ENCODE results near the gene MLST8. TPM values are rescaled to one million over a fixed set of nuclear protein-coding genes. Genes with fewer than 3 reads are reported as not detected.

The MLST8 gene
- total RNA-seq, 1 experiment from 2014 or later, result 28.6 TPM

DNA sequence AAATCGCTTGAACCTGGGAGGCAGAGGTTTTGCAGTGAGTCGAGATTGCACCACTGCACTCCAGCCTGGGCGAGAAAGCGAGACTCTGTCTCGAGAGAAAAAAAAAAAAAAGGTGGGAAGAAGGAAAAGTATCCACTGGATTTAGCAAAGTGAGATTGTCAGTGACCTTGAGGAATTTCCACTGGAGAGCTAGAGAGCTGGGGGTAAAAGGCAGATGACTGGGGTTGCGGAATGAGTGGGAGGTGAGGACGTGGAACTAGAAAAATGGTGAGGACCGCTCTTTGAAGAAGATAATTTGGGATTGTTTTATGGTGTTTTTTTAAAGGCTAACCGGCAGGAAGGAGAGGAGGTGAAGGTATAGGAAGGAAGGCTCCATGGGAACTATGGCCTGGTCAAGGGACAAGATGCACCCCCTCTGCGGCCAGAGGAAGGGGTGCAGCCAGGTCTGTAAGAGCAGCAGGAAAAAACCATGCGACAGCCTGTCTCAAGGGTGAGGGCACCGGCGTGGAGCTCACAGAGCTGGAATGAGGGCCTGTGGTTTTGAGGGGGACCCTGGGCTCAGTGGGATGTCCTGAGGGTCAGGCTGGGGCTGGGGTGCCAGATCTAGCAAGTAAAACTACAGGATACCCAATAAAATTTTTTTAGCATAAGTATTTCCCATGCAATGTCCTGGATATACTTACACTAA is 694 bp upstream of the MLST8 start:
- peak overlapping the region; percentile 92 for H3K4me3 ChIP-seq (ENCODE audit: insufficient read depth, low read depth, low read length)
- DNase-seq, result no peak
- H3K27me3 ChIP-seq (ENCODE audit: control insufficient read depth, insufficient read depth, low read length), result peaks cover 3% of the 10 kb centered on the region; the same call in 1 of the 2 replicates
- peaks cover 13% of the 10 kb centered on the region for H3K36me3 ChIP-seq (replicated peaks; ENCODE audit: control insufficient read depth, insufficient read depth, low read length)

DNA sequence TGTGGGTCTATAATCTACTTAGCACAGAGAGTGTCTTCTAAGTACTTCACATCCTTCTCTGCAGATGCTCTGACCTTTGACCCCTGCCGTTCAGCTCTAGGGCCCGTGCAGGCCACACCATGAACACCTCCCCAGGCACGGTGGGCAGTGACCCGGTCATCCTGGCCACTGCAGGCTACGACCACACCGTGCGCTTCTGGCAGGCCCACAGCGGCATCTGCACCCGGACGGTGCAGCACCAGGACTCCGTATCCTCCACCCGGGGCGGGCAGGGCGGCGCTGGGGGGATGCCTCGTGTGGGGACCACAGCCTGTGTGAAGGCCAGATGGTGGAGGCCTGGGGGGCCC is 686 bp downstream of the MLST8 start:
- Histone ChIP-seq H3K27me3 (ENCODE audit: control insufficient read depth, insufficient read depth, low read length) (no peaks in the 10 kb centered on the region), H3K4me3 (ENCODE audit: insufficient read depth, low read depth, low read length) (peak overlapping the region; percentile 92), H3K36me3 (replicated peaks; ENCODE audit: control insufficient read depth, insufficient read depth, low read length) (peaks cover 13% of the 10 kb centered on the region)
- peak; percentile 81 for DNase-seq

DNA sequence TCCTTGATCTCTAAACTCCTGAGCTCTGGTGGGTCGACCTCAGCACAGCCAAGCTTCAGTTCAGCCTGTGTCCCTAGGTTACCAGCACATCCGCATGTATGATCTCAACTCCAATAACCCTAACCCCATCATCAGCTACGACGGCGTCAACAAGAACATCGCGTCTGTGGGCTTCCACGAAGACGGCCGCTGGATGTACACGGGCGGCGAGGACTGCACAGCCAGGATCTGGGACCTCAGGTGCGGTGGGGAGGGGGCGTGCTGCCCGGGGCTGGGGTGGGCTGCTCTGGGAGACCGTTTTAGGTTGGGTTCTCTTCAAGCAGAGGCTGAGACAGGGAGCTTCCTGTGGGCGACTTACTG is 1.1 kb downstream of the MLST8 start:
- H3K36me3 ChIP-seq (replicated peaks; ENCODE audit: control insufficient read depth, insufficient read depth, low read length), result peaks cover 13% of the 10 kb centered on the region
- no peaks in the 10 kb centered on the region for H3K27me3 ChIP-seq (ENCODE audit: control insufficient read depth, insufficient read depth, low read length)

DNA sequence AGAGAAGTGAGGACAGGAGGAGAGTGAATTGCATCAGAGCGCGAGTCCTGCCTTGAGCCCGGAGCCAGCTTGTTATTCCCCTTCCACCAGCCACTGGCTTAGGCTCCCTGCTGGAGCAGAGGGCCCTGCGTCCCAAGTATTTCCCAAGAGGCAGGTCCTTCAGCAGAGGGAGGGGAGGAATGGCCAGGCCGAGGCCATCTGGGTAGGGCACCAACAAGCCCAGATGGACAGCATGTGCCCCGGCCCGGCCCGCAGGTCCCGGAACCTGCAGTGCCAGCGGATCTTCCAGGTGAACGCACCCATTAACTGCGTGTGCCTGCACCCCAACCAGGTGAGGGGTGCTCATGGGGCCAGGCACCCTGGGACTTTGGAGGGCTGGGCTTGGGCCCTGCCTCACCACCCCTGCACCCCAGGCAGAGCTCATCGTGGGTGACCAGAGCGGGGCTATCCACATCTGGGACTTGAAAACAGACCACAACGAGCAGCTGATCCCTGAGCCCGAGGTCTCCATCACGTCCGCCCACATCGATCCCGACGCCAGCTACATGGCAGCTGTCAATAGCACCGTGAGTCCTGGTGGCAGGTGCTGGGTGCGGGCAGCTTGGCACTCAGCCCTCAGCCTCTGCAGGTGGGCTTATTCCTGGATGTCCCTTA is 1.7 kb downstream of the MLST8 start:
- no peak overlapping the region for H3K4me3 ChIP-seq (ENCODE audit: insufficient read depth, low read depth, low read length)
- no peaks in the 10 kb centered on the region for H3K27me3 ChIP-seq (ENCODE audit: control insufficient read depth, insufficient read depth, low read length)
- no peak for DNase-seq

More for the DNA sequence above, 1.1 kb downstream of the MLST8 start:
- H3K4me3 ChIP-seq (ENCODE audit: insufficient read depth, low read depth, low read length), result peak overlapping the region; percentile 92
- no peak for DNase-seq

DNA sequence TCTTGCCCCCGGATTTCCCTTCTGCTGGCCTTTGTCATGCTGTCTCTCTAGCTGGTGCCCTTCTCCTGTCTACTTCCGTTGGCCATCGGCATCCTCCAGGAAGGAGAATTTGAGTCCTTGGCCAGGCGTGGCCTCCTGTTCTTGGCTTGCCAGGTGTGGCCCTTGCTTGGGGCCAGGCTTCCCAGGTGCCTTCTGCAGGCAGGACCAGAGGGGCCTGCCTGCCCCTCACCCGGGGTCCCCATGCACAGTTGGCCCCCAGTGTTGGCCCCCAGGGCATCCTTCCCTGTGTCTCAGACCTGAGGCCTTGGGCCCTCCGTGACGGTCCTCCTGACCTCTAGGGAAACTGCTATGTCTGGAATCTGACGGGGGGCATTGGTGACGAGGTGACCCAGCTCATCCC is 2.6 kb downstream of the MLST8 start:
- no peaks in the 10 kb centered on the region for H3K27me3 ChIP-seq (ENCODE audit: control insufficient read depth, insufficient read depth, low read length)
- peaks cover 21% of the 10 kb centered on the region for H3K36me3 ChIP-seq (replicated peaks; ENCODE audit: control insufficient read depth, insufficient read depth, low read length)
- DNase-seq, result no peak
- H3K4me3 ChIP-seq (ENCODE audit: insufficient read depth, low read depth, low read length), result no peak overlapping the region

More for the DNA sequence above, 1.7 kb downstream of the MLST8 start:
- H3K36me3 ChIP-seq (replicated peaks; ENCODE audit: control insufficient read depth, insufficient read depth, low read length), result peaks cover 14% of the 10 kb centered on the region

DNA sequence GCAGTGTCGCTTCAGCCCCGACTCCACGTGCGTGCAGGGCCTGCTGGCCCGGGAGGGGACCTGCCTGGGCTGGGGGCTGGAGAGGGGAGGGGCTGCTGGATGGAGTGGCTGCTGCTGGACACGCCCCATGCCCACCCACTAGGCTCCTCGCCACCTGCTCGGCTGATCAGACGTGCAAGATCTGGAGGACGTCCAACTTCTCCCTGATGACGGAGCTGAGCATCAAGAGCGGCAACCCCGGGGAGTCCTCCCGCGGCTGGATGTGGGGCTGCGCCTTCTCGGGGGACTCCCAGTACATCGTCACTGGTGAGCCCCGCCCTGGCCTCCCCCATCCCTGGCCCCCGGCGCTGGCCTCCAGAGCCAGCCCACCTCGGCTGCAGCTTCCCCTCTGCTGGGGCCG is 3.1 kb downstream of the MLST8 start:
- H3K36me3 ChIP-seq (replicated peaks; ENCODE audit: control insufficient read depth, insufficient read depth, low read length), result peaks cover 22% of the 10 kb centered on the region
- H3K4me3 ChIP-seq (ENCODE audit: insufficient read depth, low read depth, low read length), result no peak overlapping the region
- DNase-seq, result no peak
- no peaks in the 10 kb centered on the region for H3K27me3 ChIP-seq (ENCODE audit: control insufficient read depth, insufficient read depth, low read length)

DNA sequence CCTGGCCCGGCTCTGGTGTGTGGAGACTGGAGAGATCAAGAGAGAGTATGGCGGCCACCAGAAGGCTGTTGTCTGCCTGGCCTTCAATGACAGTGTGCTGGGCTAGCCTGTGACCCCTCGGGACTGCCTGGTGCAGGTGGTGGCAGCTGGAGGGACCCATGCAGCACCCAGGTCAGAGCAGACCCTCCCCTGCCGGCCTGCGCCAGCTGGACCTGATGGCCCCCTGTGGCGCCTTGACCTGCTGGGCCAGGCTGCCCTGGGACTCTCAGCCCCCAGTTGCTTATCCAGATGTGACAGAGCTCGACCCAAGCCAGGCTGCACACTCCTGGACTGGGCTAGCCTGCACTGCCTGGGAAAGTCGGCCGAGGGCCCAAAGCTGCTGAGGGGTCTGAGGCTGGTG is 3.5 kb downstream of the MLST8 start:
- DNase-seq, result no peak
- Histone ChIP-seq H3K4me3 (ENCODE audit: insufficient read depth, low read depth, low read length) (no peak overlapping the region), H3K27me3 (ENCODE audit: control insufficient read depth, insufficient read depth, low read length) (no peaks in the 10 kb centered on the region), H3K36me3 (replicated peaks; ENCODE audit: control insufficient read depth, insufficient read depth, low read length) (peaks cover 24% of the 10 kb centered on the region)

DNA sequence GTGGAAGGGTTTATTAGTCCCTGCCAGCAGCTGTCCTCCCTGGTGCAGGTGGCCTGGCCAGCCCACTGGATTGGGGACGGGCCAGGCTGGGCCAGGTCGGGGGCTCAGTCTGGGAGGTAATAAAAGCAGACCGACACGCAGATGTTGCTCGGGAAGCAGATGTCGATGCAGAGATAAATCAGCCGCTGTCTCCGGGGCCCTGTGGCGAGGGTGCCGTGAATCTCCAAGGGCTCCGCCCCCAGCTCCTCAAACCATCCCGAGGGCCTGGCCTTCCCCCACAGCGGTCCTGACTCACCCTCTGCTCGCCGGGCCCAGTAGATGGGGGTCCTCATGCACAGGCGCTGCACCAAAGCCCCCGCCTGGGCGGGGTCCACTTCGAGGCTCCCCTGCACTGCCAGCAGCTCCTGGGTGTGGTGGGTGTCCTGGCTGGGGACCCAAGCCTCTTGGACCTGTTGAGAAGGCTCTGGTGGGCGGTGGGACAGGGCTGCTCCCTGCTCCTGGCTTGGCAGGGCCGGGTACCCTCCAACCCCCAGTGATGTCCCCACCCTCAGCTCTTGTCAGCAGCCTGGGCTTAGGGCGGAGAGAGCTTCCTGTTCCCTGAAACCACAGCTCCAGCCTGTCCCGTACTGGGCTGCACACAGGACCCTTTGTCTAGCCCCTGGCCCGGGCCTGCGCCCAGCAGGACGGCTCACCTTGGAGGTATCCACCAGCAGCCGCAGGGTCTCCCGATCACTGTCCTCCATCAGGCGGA is 4.2 kb downstream of the MLST8 start:
- H3K36me3 ChIP-seq (replicated peaks; ENCODE audit: control insufficient read depth, insufficient read depth, low read length), result peaks cover 24% of the 10 kb centered on the region
- no peaks in the 10 kb centered on the region for H3K27me3 ChIP-seq (ENCODE audit: control insufficient read depth, insufficient read depth, low read length)
- no peak overlapping the region for H3K4me3 ChIP-seq (ENCODE audit: insufficient read depth, low read depth, low read length)
- no peak for DNase-seq

DNA sequence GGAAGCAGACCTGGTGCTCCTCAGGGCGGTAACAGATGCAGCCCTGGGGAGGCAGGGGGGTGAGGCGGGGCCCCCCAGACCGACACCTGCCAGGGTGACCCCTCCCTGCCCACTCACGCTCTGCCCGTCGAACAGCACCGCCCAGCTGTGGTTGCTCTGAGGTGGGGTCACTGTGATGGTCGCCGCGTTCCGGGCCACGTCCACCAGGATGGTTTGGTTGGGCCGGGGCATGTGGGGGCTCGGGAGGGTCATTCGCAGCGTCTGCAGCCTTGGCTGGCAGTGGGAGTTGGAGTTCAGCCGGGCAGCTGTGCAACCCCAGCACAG is 4.7 kb downstream of the MLST8 start:
- H3K36me3 ChIP-seq (replicated peaks; ENCODE audit: control insufficient read depth, insufficient read depth, low read length), result peaks cover 24% of the 10 kb centered on the region
- DNase-seq, result no peak
- no peaks in the 10 kb centered on the region for H3K27me3 ChIP-seq (ENCODE audit: control insufficient read depth, insufficient read depth, low read length)
- H3K4me3 ChIP-seq (ENCODE audit: insufficient read depth, low read depth, low read length), result no peak overlapping the region

DNA sequence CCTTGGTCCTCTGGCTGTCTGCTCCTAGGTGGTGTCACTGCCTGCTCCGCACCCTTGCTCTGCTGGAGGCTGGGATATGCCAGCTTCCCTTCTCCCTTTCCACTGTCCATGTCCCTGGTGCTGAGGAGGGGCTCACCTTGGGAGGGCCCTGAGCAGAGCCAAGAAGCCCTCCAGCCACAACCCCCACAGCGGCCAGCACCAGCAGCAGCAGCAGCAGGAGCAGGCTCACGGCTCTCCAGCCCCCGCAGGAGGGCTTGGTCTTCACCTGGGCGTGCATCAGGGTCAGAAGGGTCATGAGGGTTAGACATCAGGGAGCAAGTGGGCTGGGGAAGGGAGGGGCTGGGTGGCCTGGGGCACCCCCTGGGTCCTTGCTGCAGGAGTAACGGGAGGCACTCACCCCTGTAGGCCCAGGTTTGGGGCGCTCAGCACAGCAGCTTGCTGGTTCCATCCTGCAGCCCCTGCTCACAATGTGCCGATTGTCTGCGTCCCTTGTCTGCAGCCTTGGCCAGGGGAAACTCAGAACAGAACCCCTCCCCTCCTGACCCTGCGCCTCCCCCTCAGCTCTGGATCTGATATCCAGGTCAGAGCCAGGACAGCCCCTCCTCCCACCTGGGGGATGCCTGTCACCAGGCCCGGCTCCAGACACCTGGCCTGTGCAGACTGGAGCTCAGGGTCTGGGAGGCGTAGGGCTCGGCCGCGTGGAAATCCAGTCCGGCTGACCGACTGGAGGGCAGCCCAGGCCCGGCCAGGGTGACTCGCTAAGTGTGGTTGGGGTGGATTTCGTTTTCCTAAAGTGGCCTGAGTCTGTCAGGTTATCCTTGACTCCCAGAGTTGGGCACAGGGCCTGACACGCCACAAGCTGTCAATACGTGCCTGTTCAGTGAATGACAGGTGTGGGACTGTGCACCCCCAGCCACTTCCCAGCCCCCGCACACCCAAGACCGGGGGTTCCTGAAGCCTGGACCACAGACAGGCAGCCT is 5.4 kb downstream of the MLST8 start, which contains the start of gene BRICD5:
Gene BRICD5, minus strand, starts transcription at position 478 of the 980 bp plus-strand sequence. Its CDS starts 30 bp downstream, at position 448.
- H3K36me3 ChIP-seq (replicated peaks; ENCODE audit: control insufficient read depth, insufficient read depth, low read length), result peaks cover 24% of the 10 kb centered on the region
- H3K4me3 ChIP-seq (ENCODE audit: insufficient read depth, low read depth, low read length), result no peak within 1 kb of the TSS
- DNase-seq, result peak; percentile 92
- no peaks in the 10 kb centered on the region for H3K27me3 ChIP-seq (ENCODE audit: control insufficient read depth, insufficient read depth, low read length)

DNA sequence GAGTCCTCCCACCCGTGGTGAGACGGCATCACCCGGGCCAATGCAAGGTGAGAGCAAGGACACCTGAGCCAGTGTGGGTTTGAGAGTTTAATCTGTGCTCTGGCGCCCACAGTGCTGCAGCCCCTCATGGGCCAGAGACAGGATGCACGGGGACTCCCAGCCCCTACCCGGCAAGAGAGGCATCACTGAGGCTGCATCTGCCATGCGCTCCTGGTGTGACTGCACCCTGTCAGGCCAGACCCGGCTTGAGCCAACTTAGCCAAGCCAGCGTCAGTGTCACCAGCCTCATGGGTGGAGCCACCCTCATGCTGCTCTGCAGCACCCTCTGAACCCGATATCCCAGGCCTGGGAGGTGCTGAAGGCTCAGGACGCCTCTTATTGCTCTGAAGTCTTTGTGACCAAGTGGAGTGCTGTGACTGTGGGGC is 6.7 kb downstream of the MLST8 start:
- no peak for DNase-seq
- Histone ChIP-seq H3K4me3 (ENCODE audit: insufficient read depth, low read depth, low read length) (no peak overlapping the region), H3K27me3 (ENCODE audit: control insufficient read depth, insufficient read depth, low read length) (no peaks in the 10 kb centered on the region), H3K36me3 (replicated peaks; ENCODE audit: control insufficient read depth, insufficient read depth, low read length) (peaks cover 22% of the 10 kb centered on the region)

DNA sequence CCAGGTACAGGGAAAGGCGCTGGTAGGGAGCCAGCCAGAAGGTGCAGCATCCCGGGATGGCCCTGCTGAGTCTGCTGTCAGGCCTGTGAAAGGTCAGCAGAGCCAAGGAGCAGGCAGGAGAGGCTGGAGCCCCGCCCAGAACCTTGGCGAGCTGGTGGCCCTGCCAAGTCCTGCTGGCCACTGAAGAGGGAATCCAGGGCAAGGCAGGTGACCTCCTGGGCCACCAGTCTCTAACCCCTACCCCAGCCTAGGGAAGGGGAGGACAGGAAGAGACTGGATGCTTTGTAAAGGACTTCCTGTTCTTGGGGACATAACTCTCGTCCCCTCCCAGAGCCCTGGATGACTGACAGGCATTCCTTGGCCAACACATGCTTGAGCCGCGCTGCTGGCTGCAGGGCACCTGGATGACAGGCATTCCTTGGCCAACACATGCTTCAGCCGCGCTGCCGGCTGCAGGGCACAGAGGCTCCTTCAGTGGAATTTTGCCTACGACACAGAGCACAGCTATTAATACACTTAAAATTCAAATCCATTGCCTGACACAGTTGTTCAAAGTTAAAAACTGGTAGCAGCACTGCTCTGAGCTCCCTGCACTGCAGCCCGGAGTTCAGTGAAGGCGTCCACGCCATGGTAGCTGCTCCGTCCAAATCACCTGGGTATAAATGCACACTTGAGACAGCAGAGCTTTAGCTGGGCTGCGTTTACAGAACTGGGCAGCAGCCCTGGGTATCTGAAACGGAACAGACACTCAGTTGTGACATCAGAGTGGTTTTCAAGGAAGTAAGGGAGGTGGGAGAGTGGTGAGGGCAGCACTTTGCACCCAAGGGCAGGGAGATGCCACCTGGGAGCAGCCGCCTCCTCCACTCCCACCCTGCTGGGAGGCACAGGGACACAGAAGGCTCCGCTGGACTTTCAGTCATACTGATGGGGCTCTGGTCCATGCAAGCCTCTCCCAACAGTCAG is 7.4 kb downstream of the MLST8 start:
- no peak overlapping the region for H3K4me3 ChIP-seq (ENCODE audit: insufficient read depth, low read depth, low read length)
- no peaks in the 10 kb centered on the region for H3K27me3 ChIP-seq (ENCODE audit: control insufficient read depth, insufficient read depth, low read length)
- no peak for DNase-seq
- peaks cover 17% of the 10 kb centered on the region for H3K36me3 ChIP-seq (replicated peaks; ENCODE audit: control insufficient read depth, insufficient read depth, low read length)

All from H7 (cell line).